H9 (cell line): ENCODE results near the gene NODAL. TPM values are rescaled to one million over a fixed set of nuclear protein-coding genes. Genes with fewer than 3 reads are reported as not detected.

Source experiments
- DNase-seq: peaks from one replicate; pipeline ENCODE4 v3.0.0-alpha.2; 2017
- H2AFZ ChIP-seq: one replicate; pipeline ENCODE4 v1.6.1; 2013; ENCODE audit warnings: mild to moderate bottlenecking, low read length, control low read depth, moderate library complexity
- H2AK5ac ChIP-seq: 2 replicates; pipeline ENCODE4 v1.6.1; 2013; ENCODE audit warnings: low read length, control low read depth, mixed read lengths; ENCODE audit not compliant: insufficient read length
- H2BK120ac ChIP-seq: one replicate; pipeline ENCODE4 v1.6.1; 2013; ENCODE audit warnings: low read depth, mild to moderate bottlenecking, low read length, control low read depth, inconsistent platforms; ENCODE audit not compliant: poor library complexity, severe bottlenecking
- H2BK12ac ChIP-seq: 2 replicates; pipeline ENCODE4 v1.6.1; 2013; ENCODE audit warnings: low read length, control low read depth, mixed read lengths, low read depth; ENCODE audit not compliant: insufficient read length
- H2BK15ac ChIP-seq: 2 replicates; pipeline ENCODE4 v1.6.1; 2013; ENCODE audit warnings: low read depth, low read length, control low read depth
- H2BK20ac ChIP-seq: one replicate; pipeline ENCODE4 v1.6.1; 2013; ENCODE audit warnings: low read depth, mild to moderate bottlenecking, low read length, control low read depth, inconsistent platforms; ENCODE audit not compliant: poor library complexity, severe bottlenecking
- H2BK5ac ChIP-seq: 2 replicates; pipeline ENCODE4 v1.6.1; 2013; ENCODE audit warnings: low read length, control low read depth, mixed read lengths; ENCODE audit not compliant: insufficient read length
- H3K14ac ChIP-seq: 2 replicates; pipeline ENCODE4 v1.6.1; 2013; ENCODE audit warnings: low read length, control low read depth; ENCODE audit not compliant: insufficient read depth
- H3K18ac ChIP-seq: 2 replicates; pipeline ENCODE4 v1.6.1; 2013; ENCODE audit warnings: low read depth, mild to moderate bottlenecking, mixed read lengths, low read length, control low read depth; ENCODE audit not compliant: insufficient read length
- H3K23ac ChIP-seq: 2 replicates; pipeline ENCODE4 v1.6.1; 2013; ENCODE audit warnings: low read length, control low read depth, mixed read lengths, low read depth; ENCODE audit not compliant: insufficient read length
- H3K23me2 ChIP-seq: 2 replicates; pipeline ENCODE4 v1.6.1; 2013; ENCODE audit warnings: low read depth, mild to moderate bottlenecking, mixed read lengths, low read length, control low read depth; ENCODE audit not compliant: insufficient read length, poor library complexity, severe bottlenecking
- H3K27ac ChIP-seq: 2 replicates; pipeline ENCODE4 v1.5.1; 2013; ENCODE audit warnings: low read length, control low read depth, mixed read lengths, low read depth; ENCODE audit not compliant: insufficient read length
- H3K27me3 ChIP-seq: 2 replicates; pipeline ENCODE4 v1.6.1; 2013; ENCODE audit warnings: low read length, control low read depth, inconsistent platforms; ENCODE audit not compliant: insufficient read depth
- H3K4ac ChIP-seq: 2 replicates; pipeline ENCODE4 v1.6.1; 2013; ENCODE audit warnings: low read depth, mild to moderate bottlenecking, control low read depth, inconsistent platforms, low read length, moderate library complexity
- H3K4me1 ChIP-seq: 2 replicates; pipeline ENCODE4 v1.6.1; 2013; ENCODE audit warnings: low read length, control low read depth, inconsistent platforms; ENCODE audit not compliant: insufficient read depth
- H3K4me2 ChIP-seq: 2 replicates; pipeline ENCODE4 v1.6.1; 2013; ENCODE audit warnings: low read length, control low read depth, mixed read lengths; ENCODE audit not compliant: insufficient read length, insufficient read depth
- H3K56ac ChIP-seq: 2 replicates; pipeline ENCODE4 v1.6.1; 2013; ENCODE audit warnings: low read depth, mild to moderate bottlenecking, mixed read lengths, low read length, control low read depth; ENCODE audit not compliant: insufficient read length
- H3K79me1 ChIP-seq: 2 replicates; pipeline ENCODE4 v1.6.1; 2013; ENCODE audit warnings: low read depth, mild to moderate bottlenecking, moderate library complexity, low read length, control low read depth, inconsistent platforms; ENCODE audit not compliant: insufficient read depth, poor library complexity, severe bottlenecking
- H3K79me2 ChIP-seq: 2 replicates; pipeline ENCODE4 v1.6.1; 2013; ENCODE audit warnings: low read length, control low read depth, inconsistent platforms; ENCODE audit not compliant: insufficient read depth
- H3K9ac ChIP-seq: 2 replicates; pipeline ENCODE4 v1.6.1; 2013; ENCODE audit warnings: low read length, control low read depth, mixed read lengths; ENCODE audit not compliant: insufficient read length; ENCODE audit errors: extremely low read depth
- H3K9me3 ChIP-seq: one replicate; pipeline ENCODE4 v1.6.1; 2013; ENCODE audit warnings: low read depth, low read length, inconsistent platforms; ENCODE audit not compliant: control insufficient read depth
- H3T11ph ChIP-seq: one replicate; pipeline ENCODE4 v1.6.1; 2013; ENCODE audit warnings: mild to moderate bottlenecking, low read length, control low read depth, inconsistent platforms
- H4K20me1 ChIP-seq: one replicate; pipeline ENCODE4 v1.6.1; 2013; ENCODE audit not compliant: control insufficient read depth, insufficient read length, insufficient read depth
- H4K5ac ChIP-seq: 2 replicates; pipeline ENCODE4 v1.6.1; 2013; ENCODE audit warnings: low read depth, mild to moderate bottlenecking, mixed read lengths, low read length, control low read depth; ENCODE audit not compliant: insufficient read length
- H4K8ac ChIP-seq: replicated peaks from 2 replicates; pipeline ENCODE4 v1.6.1; 2013; ENCODE audit warnings: low read length, control low read depth, mixed read lengths, low read depth; ENCODE audit not compliant: insufficient read length
- H4K91ac ChIP-seq: 2 replicates; pipeline ENCODE4 v1.6.1; 2013; ENCODE audit warnings: low read depth, mild to moderate bottlenecking, moderate library complexity, mixed read lengths, low read length, control low read depth; ENCODE audit not compliant: insufficient read length
- H3K27ac Mint-ChIP-seq, 3 experiments: 2 replicates in 2 of 3; 3 replicates in 1 of 3; pipeline ENCODE4 v1.8.0; 2020 to 2021; ENCODE audit warnings: mixed read lengths in 3 of 3, mild to moderate bottlenecking in 1 of 3, moderate library complexity in 1 of 3
- H3K27me3 Mint-ChIP-seq: 2 replicates; pipeline ENCODE4 v1.8.0; 2021; ENCODE audit warnings: low read depth, mild to moderate bottlenecking, moderate library complexity, mixed read lengths
- H3K36me3 Mint-ChIP-seq, 3 experiments: 2 replicates in 2 of 3; 3 replicates in 1 of 3; pipeline ENCODE4 v1.8.0; 2020 to 2021; ENCODE audit warnings: low read depth in 3 of 3, mixed read lengths in 3 of 3; ENCODE audit not compliant: insufficient read depth in 1 of 3
- H3K4me1 Mint-ChIP-seq, 2 experiments: 2 replicates each; pipeline ENCODE4 v1.8.0; 2020; ENCODE audit warnings: mixed read lengths in 2 of 2
- H3K4me3 Mint-ChIP-seq, 2 experiments: 2 replicates in 1 of 2; 3 replicates in 1 of 2; pipeline ENCODE4 v1.8.0; 2020 to 2021; ENCODE audit warnings: mild to moderate bottlenecking in 2 of 2, mixed read lengths in 2 of 2, moderate library complexity in 1 of 2
- H3K9me3 Mint-ChIP-seq, 2 experiments: 2 replicates in 1 of 2; 3 replicates in 1 of 2; pipeline ENCODE4 v1.8.0; 2020; ENCODE audit warnings: mild to moderate bottlenecking in 2 of 2, mixed read lengths in 2 of 2, moderate library complexity in 1 of 2
- WGBS: extraction: QIAGEN DNeasy Blood & Tissue Kit; methylation state at CpG from one replicate; pipeline ENCODE4 v1.1.7; 2013; ENCODE audit warnings: missing lambda C conversion rate, low lambda C conversion rate, mixed read lengths; ENCODE audit not compliant: insufficient read length; ENCODE audit errors: extremely low coverage; 5-methylcytosine and 5-hydroxymethylcytosine counted together
- total RNA-seq: library from RNA; stranded (reverse); gene quantifications from 2 replicates; pipeline ENCODE4 v1.2.1, GENCODE V29; 2021
- TF ChIP-seq, protein P1 (sequence below): fragments of 200-600 bp; sonication (generic); conservative IDR thresholded peaks from 3 replicates; pipeline ENCODE4 v1.8.0; 2021; ENCODE audit warnings: antibody characterized with exemption, mild to moderate bottlenecking

Gene NODAL
- total RNA-seq, 1 experiment from 2014 or later, result 80.7 TPM

DNA sequence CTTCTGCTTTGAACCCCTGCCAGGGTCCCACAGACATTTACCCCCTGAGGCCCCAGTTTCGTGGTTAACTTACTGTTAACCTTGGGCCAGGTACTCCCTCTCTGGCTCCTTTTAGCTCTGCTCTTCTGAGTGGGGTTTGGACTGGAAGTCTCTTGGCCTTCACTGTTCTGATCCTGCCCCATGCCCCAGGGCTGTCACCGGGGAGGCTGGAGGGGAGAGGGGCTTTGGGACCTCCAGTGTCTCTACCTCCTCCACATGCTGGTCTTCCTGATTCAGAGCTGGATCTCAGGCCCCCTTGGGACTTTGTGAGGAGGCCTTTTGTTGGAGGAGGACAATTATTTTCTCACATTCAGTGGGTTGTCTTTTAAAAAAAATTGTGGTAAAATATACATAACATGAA, 24.4 kb upstream of the NODAL start:
- H3K79me1 ChIP-seq, result no peaks in the 10 kb centered on the region
- no peak overlapping the region for H2BK120ac ChIP-seq
- Mint-ChIP-seq H3K27ac (no peak overlapping the region), H3K36me3 (peaks cover 0 to 4% (median 0%) of the 10 kb centered on the region in 3 experiments; a peak in 1 of 7 replicates), H3K9me3 (no peaks in the 10 kb centered on the region; a peak in 1 of 5 replicates), H3K4me3 (no peak overlapping the region), H3K27me3 (peaks cover 8% of the 10 kb centered on the region), H3K4me1 (peaks cover 19 to 20% of the 10 kb centered on the region in 2 experiments)
- H3K56ac ChIP-seq, result no peak overlapping the region
- H3T11ph ChIP-seq, result no peak overlapping the region
- H4K5ac ChIP-seq, result no peak overlapping the region
- H2AFZ ChIP-seq, result no peak overlapping the region
- H2BK5ac ChIP-seq, result no peak overlapping the region
- no peak overlapping the region for H3K4ac ChIP-seq
- H4K91ac ChIP-seq, result no peak overlapping the region
- no peak overlapping the region for H2BK15ac ChIP-seq
- H3K79me2 ChIP-seq, result no peaks in the 10 kb centered on the region
- no peaks in the 10 kb centered on the region for H4K20me1 ChIP-seq
- H3K4me1 ChIP-seq, result no peaks in the 10 kb centered on the region
- no peaks in the 10 kb centered on the region for H3K23me2 ChIP-seq
- TF ChIP-seq, protein P1, sequence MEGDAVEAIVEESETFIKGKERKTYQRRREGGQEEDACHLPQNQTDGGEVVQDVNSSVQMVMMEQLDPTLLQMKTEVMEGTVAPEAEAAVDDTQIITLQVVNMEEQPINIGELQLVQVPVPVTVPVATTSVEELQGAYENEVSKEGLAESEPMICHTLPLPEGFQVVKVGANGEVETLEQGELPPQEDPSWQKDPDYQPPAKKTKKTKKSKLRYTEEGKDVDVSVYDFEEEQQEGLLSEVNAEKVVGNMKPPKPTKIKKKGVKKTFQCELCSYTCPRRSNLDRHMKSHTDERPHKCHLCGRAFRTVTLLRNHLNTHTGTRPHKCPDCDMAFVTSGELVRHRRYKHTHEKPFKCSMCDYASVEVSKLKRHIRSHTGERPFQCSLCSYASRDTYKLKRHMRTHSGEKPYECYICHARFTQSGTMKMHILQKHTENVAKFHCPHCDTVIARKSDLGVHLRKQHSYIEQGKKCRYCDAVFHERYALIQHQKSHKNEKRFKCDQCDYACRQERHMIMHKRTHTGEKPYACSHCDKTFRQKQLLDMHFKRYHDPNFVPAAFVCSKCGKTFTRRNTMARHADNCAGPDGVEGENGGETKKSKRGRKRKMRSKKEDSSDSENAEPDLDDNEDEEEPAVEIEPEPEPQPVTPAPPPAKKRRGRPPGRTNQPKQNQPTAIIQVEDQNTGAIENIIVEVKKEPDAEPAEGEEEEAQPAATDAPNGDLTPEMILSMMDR, result no peak
- H3K9ac ChIP-seq, result no peak overlapping the region
- no peak overlapping the region for H4K8ac ChIP-seq
- H2BK20ac ChIP-seq, result no peak overlapping the region
- no peak overlapping the region for H3K4me2 ChIP-seq
- no CpG with 5 or more reads among the region's 2 CpGs for whole genome bisulfite sequencing
- no peak overlapping the region; the same call in 1 of the 2 replicates for H3K14ac ChIP-seq
- no peaks in the 10 kb centered on the region for H3K9me3 ChIP-seq
- DNase-seq, result no peak
- H2BK12ac ChIP-seq, result no peak overlapping the region
- no peaks in the 10 kb centered on the region for H3K27me3 ChIP-seq
- H3K27ac ChIP-seq, result no peak overlapping the region
- H3K23ac ChIP-seq, result no peak overlapping the region
- no peak overlapping the region for H2AK5ac ChIP-seq
- no peak overlapping the region for H3K18ac ChIP-seq
